ENCODE data around the gene ART4. TPM values are rescaled to one million over a fixed set of nuclear protein-coding genes. Genes with fewer than 3 reads are reported as not detected.

Gene ART4
- total RNA-seq, 1 donor from 2014 or later = not detected

DNA sequence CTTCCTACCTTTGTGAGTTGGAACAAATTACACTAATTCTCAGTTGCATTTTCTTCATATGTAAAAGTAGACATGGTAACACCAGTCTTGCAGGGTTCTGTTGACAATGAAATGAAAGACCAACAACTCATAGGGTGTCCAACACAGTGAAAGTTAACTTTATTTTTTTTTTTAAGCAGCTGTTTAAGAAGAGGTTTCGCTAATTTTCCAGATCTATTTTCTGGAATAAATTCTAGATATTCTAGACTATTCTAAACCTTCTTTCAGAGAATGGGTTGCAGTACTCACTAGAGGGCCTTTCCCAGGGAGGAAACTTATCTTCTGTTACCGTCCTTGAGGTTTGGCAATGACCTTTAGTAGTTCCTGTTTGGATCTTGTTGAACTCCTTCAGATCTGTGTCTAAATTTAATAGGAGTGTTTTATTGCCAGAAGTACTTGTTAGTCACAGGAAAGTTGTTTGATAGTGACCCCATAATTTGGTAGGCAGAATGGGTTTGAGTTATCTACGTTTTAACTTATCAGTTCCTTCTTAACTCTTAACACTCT, 2.8 kb upstream of the ART4 start:
- Mint-ChIP-seq H3K4me1 (peaks cover 19% of the 10 kb centered on the region), H3K4me3 (no peak overlapping the region), H3K9me3 (no peaks in the 10 kb centered on the region), H3K27ac (no peak overlapping the region), H3K27me3 (ENCODE audit: insufficient read depth, low read depth) (no peaks in the 10 kb centered on the region), H3K36me3 (no peaks in the 10 kb centered on the region)
- Histone ChIP-seq H4K20me1 (ENCODE audit: low read depth) (no peaks in the 10 kb centered on the region), H3K4me2 (no peak overlapping the region), H3K27ac (no peak overlapping the region), H3K27me3 (no peaks in the 10 kb centered on the region), H3F3A (ENCODE audit: low read depth) (no peaks in the 10 kb centered on the region), H3K9ac (no peak overlapping the region), H3K9me3 (ENCODE audit: low read depth) (no peaks in the 10 kb centered on the region), H3K36me3 (no peaks in the 10 kb centered on the region), H3K79me2 (ENCODE audit: low read depth) (no peaks in the 10 kb centered on the region), H3K4me1 (no peaks in the 10 kb centered on the region), H3K4me3 (no peak overlapping the region), H2AFZ (replicated peaks) (no peak overlapping the region)
- no peak for DNase-seq (ENCODE audit: low spot score)
- TF ChIP-seq EZH2 (IDR thresholded peaks at IDR 0.05) = no peak
- TF ChIP-seq, protein P1, sequence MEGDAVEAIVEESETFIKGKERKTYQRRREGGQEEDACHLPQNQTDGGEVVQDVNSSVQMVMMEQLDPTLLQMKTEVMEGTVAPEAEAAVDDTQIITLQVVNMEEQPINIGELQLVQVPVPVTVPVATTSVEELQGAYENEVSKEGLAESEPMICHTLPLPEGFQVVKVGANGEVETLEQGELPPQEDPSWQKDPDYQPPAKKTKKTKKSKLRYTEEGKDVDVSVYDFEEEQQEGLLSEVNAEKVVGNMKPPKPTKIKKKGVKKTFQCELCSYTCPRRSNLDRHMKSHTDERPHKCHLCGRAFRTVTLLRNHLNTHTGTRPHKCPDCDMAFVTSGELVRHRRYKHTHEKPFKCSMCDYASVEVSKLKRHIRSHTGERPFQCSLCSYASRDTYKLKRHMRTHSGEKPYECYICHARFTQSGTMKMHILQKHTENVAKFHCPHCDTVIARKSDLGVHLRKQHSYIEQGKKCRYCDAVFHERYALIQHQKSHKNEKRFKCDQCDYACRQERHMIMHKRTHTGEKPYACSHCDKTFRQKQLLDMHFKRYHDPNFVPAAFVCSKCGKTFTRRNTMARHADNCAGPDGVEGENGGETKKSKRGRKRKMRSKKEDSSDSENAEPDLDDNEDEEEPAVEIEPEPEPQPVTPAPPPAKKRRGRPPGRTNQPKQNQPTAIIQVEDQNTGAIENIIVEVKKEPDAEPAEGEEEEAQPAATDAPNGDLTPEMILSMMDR (IDR thresholded peaks at IDR 0.05) = no peak
- TF ChIP-seq EZH2phosphoT487 (IDR thresholded peaks at IDR 0.05) = no peak

DNA sequence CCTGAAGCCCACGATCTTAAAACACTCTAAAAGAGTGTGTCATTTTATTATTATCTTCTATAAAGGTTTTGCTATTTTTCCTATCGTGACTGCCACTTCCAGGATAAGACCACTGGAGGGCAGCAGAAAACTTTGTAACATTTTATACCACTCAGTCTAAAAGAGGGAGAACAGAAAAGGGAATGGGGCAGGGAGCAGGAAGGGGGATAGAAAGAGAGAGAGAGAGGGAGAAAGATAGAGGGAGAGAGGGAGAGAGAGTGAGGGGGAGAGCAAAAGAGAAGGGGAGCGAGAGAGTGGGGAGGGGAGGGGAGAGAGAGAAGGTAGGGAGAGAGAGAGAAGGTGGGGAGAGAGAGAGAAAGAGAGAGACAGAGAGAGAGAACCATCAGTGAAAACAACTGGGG, 2.0 kb upstream of the ART4 start:
- Histone ChIP-seq H3K4me2 (no peak overlapping the region), H4K20me1 (ENCODE audit: low read depth) (no peaks in the 10 kb centered on the region), H3K9me3 (ENCODE audit: low read depth) (no peaks in the 10 kb centered on the region), H3F3A (ENCODE audit: low read depth) (no peaks in the 10 kb centered on the region), H3K9ac (no peak overlapping the region), H3K27ac (no peak overlapping the region), H3K4me3 (no peak overlapping the region), H3K4me1 (no peaks in the 10 kb centered on the region), H2AFZ (replicated peaks) (peak overlapping the region; percentile 56), H3K27me3 (no peaks in the 10 kb centered on the region), H3K79me2 (ENCODE audit: low read depth) (no peaks in the 10 kb centered on the region), H3K36me3 (no peaks in the 10 kb centered on the region)
- H3K27me3 Mint-ChIP-seq (ENCODE audit: insufficient read depth, low read depth) = no peaks in the 10 kb centered on the region
- H3K9me3 Mint-ChIP-seq = no peaks in the 10 kb centered on the region
- TF ChIP-seq EZH2 (IDR thresholded peaks at IDR 0.05) = no peak
- no peak for TF ChIP-seq EZH2phosphoT487 (IDR thresholded peaks at IDR 0.05)
- TF ChIP-seq, protein P1 (IDR thresholded peaks at IDR 0.05) = peak; percentile 87
- no peaks in the 10 kb centered on the region for H3K36me3 Mint-ChIP-seq
- H3K4me1 Mint-ChIP-seq = peaks cover 11% of the 10 kb centered on the region
- no peak overlapping the region for H3K4me3 Mint-ChIP-seq
- H3K27ac Mint-ChIP-seq = no peak overlapping the region
- DNase-seq (ENCODE audit: low spot score) = peak; percentile 70

DNA sequence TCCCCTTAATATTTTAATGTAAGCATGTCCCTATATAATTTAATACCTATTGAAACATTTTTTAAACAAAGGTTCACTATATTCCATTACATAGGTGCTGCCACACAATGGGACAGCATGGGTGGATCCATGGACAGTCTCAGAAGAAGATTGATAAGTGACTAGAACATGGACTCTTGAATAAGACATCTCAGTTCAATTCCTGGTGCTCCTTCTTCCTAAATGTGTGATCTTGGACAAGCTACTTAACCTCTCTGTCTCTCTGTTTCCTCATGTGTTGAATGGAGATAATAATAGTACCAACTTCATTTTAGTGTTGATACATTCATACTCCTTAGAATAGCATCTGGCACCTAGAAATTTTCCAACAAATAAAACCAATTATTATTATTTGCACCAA, 1.1 kb upstream of the ART4 start:
- no peaks in the 10 kb centered on the region for H3K9me3 Mint-ChIP-seq
- H3K9me3 ChIP-seq (ENCODE audit: low read depth) = no peaks in the 10 kb centered on the region
- H2AFZ ChIP-seq (replicated peaks) = no peak overlapping the region
- TF ChIP-seq, protein P1 (IDR thresholded peaks at IDR 0.05) = no peak
- TF ChIP-seq EZH2phosphoT487 (IDR thresholded peaks at IDR 0.05) (no peak), EZH2 (IDR thresholded peaks at IDR 0.05) (no peak)
- H3K36me3 Mint-ChIP-seq = peaks cover under 1% of the 10 kb centered on the region
- H3K4me1 Mint-ChIP-seq = peaks cover 7% of the 10 kb centered on the region
- no peaks in the 10 kb centered on the region for H4K20me1 ChIP-seq (ENCODE audit: low read depth)
- H3F3A ChIP-seq (ENCODE audit: low read depth) = no peaks in the 10 kb centered on the region
- no peak overlapping the region for H3K9ac ChIP-seq
- H3K79me2 ChIP-seq (ENCODE audit: low read depth) = no peaks in the 10 kb centered on the region
- H3K4me1 ChIP-seq = no peaks in the 10 kb centered on the region
- H3K27ac Mint-ChIP-seq = no peak overlapping the region
- no peak overlapping the region for H3K4me2 ChIP-seq
- no peak overlapping the region for H3K4me3 Mint-ChIP-seq
- no peak for DNase-seq (ENCODE audit: low spot score)
- H3K27me3 Mint-ChIP-seq (ENCODE audit: insufficient read depth, low read depth) = no peaks in the 10 kb centered on the region
- H3K36me3 ChIP-seq = no peaks in the 10 kb centered on the region
- H3K4me3 ChIP-seq = no peak overlapping the region
- no peaks in the 10 kb centered on the region for H3K27me3 ChIP-seq
- no peak overlapping the region for H3K27ac ChIP-seq

All from neural progenitor cell (in vitro differentiated cells).